H1 (cell line): ENCODE data around the gene PPP1R3G. TPM values are rescaled to one million over a fixed set of nuclear protein-coding genes. Genes with fewer than 3 reads are reported as not detected.

Source experiments
- NANOG ChIP-seq: IDR thresholded peaks from 2 replicates; pipeline ENCODE4 v1.6.1; 2011; ENCODE audit warnings: low read length, low read depth, mild to moderate bottlenecking, inconsistent platforms; ENCODE audit not compliant: insufficient read depth, poor library complexity, severe bottlenecking
- RNF2 ChIP-seq: fragments of 200-900, 300-1000 bp; sonication (generic); IDR thresholded peaks from 2 replicates; pipeline ENCODE4 v1.7.1; 2016; ENCODE audit warnings: borderline replicate concordance, low read depth, mild to moderate bottlenecking, antibody characterized with exemption, low read length; ENCODE audit not compliant: poor library complexity, severe bottlenecking; ENCODE audit errors: missing control alignments
- polyA plus RNA-seq, 7 experiments: library from polyadenylated mRNA; depleted of rRNA in 3 of 7; stranded (reverse) in 5 of 7; unstranded in 2 of 7; fragments of >200 nt in 5 of 7; fragments of 200-250 nt in 2 of 7; gene quantifications; 1 replicate in 5 of 7; 2 replicates in 1 of 7; 4 replicates in 1 of 7; pipeline versions ENCODE4 v1.2.1 to v1.2.3, GENCODE V29; 2011 to 2013; ENCODE audit warnings: missing spikeins in 2 of 7, mixed read lengths in 2 of 7
- total RNA-seq: library from RNA; stranded (reverse); fragmentation: NEBNext Ultra II Directional; extraction: Animal tissue kit (Norgen Biotek cat#: 25700); gene quantifications from 2 replicates; pipeline ENCODE4 v1.2.1, GENCODE V29; 2021

Gene PPP1R3G
- total and polyA plus RNA-seq, 2 of the 8 experiments (the other 6 are each of a cell fraction or from before 2014, with no cell fraction given) = 0.03 to 0.09 TPM

GRCh38 chr6:5110246-5110645 lies 25.1 kb downstream of the PPP1R3G start (continued):
- TF ChIP-seq RNF2 (no peak), NANOG (no peak)
